Measurements from ENCODE around the gene CNN2.

DNA sequence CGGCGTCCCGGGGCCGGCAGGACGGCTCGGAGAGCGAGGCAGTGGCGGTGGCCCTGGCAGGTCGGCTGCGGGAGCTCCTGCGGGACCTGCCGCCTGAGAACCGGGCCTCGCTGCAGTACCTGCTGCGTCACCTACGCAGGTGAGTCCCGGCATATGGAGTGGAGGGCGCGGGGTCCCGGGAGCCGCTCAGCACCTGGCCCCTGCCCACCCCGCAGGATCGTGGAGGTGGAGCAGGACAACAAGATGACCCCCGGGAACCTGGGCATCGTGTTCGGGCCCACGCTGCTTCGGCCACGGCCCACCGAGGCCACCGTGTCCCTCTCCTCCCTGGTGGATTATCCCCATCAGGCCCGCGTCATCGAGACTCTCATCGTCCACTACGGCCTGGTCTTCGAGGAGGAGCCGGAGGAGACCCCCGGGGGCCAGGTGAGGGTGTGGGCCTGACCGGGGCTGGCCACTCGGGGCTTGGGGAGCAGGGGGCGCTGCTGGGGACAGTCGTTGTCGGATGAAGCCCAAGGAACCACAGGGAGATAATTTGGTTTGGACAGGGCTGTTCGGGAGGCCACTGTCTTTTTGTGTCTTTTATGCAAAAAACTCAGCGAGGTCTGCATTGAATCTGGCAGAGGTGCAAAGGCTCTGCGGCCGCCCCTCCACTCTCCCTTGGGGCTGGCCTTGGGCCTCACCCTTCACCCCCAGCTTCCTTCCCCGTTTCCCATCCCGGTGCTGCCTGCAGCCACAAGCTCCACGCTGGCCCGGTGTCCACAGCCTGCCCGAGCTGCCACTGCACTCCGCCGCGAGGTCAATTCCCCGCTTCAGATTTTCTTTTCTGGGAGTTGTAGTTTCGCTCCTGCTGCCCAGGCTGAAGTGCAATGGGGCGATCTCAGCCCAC, 56.8 kb downstream of the CNN2 start:
- TF ChIP-seq SP1 (IDR thresholded peaks at IDR 0.05): no peak
- no peak for TF ChIP-seq BHLHE40 (IDR thresholded peaks at IDR 0.05; ENCODE audit: borderline replicate concordance)
- TF ChIP-seq CTBP1 (IDR thresholded peaks at IDR 0.05; ENCODE audit: borderline replicate concordance): no peak
- no peak for TF ChIP-seq L3MBTL2 (conservative IDR thresholded peaks at IDR 0.05)
- TF ChIP-seq ARNT (IDR thresholded peaks at IDR 0.05): no peak
- TF ChIP-seq SUZ12 (IDR thresholded peaks at IDR 0.05): no peak
- no peak for TF ChIP-seq FOXK2 (IDR thresholded peaks at IDR 0.05)
- TF ChIP-seq NFRKB (IDR thresholded peaks at IDR 0.05): no peak
- TF ChIP-seq FOXM1 (IDR thresholded peaks at IDR 0.05; ENCODE audit: borderline replicate concordance): no peak
